ENCODE measurements around the gene CES4A.
"Not testable (repeated sequence)": the region's sequence is repeated elsewhere in the genome, so short reads cannot be mapped to it uniquely, and the experiment has no call there.

The CES4A gene

GRCh38 chr16:66949472-66949871 lies 38.9 kb upstream of the CES4A start:
- TF ChIP-seq CTCF (conservative IDR thresholded peaks at IDR 0.05; ENCODE audit: control insufficient read depth, insufficient read depth, low read depth, low read length): no peak
- DNase-seq (ENCODE audit: low read depth): no peak
- H3K4me3 ChIP-seq (ENCODE audit: control insufficient read depth, low read depth, low read length): no peak overlapping the region

DNA sequence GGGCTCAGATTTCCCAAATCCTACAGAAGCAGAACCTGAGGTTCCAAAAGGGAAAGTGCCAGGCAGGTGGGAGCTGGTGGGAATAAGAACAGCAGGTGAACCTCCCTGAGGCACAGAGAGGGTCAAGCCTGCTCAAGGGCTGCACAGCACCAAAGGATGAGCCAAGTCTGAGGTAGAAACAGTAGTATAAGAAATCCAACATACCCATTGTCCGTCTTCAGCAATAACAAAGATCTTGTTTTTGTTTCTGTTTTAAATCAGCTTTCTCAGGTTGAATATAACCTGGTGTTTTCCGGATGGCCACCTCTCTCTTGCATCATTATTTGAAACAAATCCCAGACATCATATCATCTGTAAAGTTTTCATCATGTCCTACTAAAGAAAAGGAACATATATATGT lies 38.0 kb upstream of the CES4A start:
- no peak overlapping the region for H3K4me3 ChIP-seq (ENCODE audit: control insufficient read depth, low read depth, low read length)
- no peak for DNase-seq (ENCODE audit: low read depth)
- TF ChIP-seq CTCF (conservative IDR thresholded peaks at IDR 0.05; ENCODE audit: control insufficient read depth, insufficient read depth, low read depth, low read length): no peak

- no peak overlapping the region for H3K4me3 ChIP-seq (ENCODE audit: control insufficient read depth, low read depth, low read length)
- TF ChIP-seq CTCF (conservative IDR thresholded peaks at IDR 0.05; ENCODE audit: control insufficient read depth, insufficient read depth, low read depth, low read length): no peak
- DNase-seq (ENCODE audit: low read depth): no peak
Observed at GRCh38 chr16:66950971-66951790, 37.2 kb upstream of the CES4A start.

DNA sequence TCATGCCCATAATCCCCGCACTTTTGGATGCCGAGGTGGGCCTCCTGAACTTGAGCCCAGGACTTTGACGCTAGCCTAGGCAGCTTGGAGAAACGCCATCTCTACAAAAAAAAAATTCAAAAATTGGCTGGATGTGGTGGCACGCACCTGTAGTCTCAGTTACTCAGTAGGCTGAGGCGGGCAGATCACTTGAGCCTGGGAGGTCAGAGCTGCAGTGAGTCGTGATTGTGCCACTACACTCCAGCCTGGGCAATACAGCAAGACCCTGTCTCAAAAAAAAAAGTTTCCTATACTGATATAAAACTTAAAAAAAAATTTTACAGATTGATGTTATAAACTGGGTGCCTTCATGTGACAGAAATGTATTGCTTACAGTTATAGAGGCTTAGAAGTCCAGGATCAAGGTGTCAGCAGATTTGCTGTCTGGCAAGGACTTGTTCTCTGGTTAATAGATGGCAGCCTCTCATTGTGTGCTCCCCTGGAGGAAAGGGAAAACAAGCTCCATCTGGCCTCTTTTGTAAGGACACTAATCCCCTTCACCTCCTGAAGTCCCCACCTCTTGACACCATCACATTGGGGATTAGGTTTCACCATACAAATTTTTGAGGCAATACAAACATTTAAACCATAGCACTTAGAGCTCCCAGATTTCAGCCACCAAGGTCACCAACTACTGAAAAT lies 35.8 kb upstream of the CES4A start:
- no peak overlapping the region for H3K4me3 ChIP-seq (ENCODE audit: control insufficient read depth, low read depth, low read length)
- no peak for DNase-seq (ENCODE audit: low read depth)
- no peak for TF ChIP-seq CTCF (conservative IDR thresholded peaks at IDR 0.05; ENCODE audit: control insufficient read depth, insufficient read depth, low read depth, low read length)

- no peak for DNase-seq (ENCODE audit: low read depth)
- H3K4me3 ChIP-seq (ENCODE audit: control insufficient read depth, low read depth, low read length): no peak overlapping the region
- no peak for TF ChIP-seq CTCF (conservative IDR thresholded peaks at IDR 0.05; ENCODE audit: control insufficient read depth, insufficient read depth, low read depth, low read length)
Observed at GRCh38 chr16:66953462-66954096, 34.8 kb upstream of the CES4A start.

DNA sequence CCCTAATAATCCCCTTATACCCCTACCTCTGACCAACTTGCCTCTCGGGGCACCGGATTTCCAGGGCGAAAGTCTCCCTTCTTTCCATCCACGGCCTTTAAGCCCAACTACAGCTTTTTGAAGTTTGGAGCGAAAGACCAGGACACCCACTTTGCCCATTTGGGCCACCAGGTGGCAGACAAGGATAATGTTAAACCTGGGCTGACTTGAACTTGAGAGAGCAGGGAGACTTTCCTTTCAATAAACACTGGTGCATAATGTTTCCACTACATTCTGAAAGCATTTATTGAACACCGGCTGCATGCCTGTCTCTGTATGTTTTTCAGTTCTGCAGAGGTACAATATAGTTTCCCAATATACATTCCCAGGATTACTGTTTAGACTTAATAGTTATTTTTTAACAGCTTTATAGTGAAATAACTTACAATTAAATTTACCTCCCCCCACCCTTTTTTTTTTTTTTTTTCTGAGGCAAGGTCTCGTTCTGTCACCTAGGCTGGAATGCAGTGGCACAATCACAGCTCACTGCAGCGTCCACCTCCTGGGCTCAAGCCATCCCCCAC lies 34.2 kb upstream of the CES4A start:
- peak; percentile 91 for TF ChIP-seq CTCF (conservative IDR thresholded peaks at IDR 0.05; ENCODE audit: control insufficient read depth, insufficient read depth, low read depth, low read length)
- DNase-seq (ENCODE audit: low read depth): peak; percentile 75
- H3K4me3 ChIP-seq (ENCODE audit: control insufficient read depth, low read depth, low read length): no peak overlapping the region

- H3K4me3 ChIP-seq (ENCODE audit: control insufficient read depth, low read depth, low read length); DNase-seq (ENCODE audit: low read depth): not testable (repeated sequence)
Observed at GRCh38 chr16:66955363-66956153, 32.8 kb upstream of the CES4A start.

GRCh38 chr16:66956154-66956457 lies 32.3 kb upstream of the CES4A start:
- not testable (repeated sequence) for DNase-seq (ENCODE audit: low read depth); H3K4me3 ChIP-seq (ENCODE audit: control insufficient read depth, low read depth, low read length)
